Neural cell (in vitro differentiated cells): ENCODE results near the gene ZNF878. TPM values are rescaled to one million over a fixed set of nuclear protein-coding genes. Genes with fewer than 3 reads are reported as not detected.

Experiments used
- H2AFZ ChIP-seq: fragments of 200-600, 300-800 bp; sonication (generic), shearing (Covaris generic); 2 replicates; pipeline ENCODE4 v1.6.0; 2014; ENCODE audit warnings: low read depth, mild to moderate bottlenecking, antibody characterized with exemption, low read length, moderate library complexity
- H3F3A ChIP-seq: fragments of 200-600 bp; shearing (Covaris generic); 2 replicates; pipeline ENCODE4 v1.6.1; 2016; ENCODE audit warnings: mild to moderate bottlenecking, moderate library complexity, mixed read lengths, antibody characterized with exemption, low read length; ENCODE audit not compliant: insufficient read depth, poor library complexity, severe bottlenecking
- H3K27ac ChIP-seq: fragments of 200-600, 300-800 bp; sonication (generic), shearing (Covaris generic); 2 replicates; pipeline ENCODE4 v1.5.1; 2014; ENCODE audit warnings: mild to moderate bottlenecking, low read length, moderate library complexity
- H3K27me3 ChIP-seq: fragments of 300-800, 200-600 bp; sonication (generic), shearing (Covaris generic); 2 replicates; pipeline ENCODE4 v1.6.0; 2014; ENCODE audit warnings: mild to moderate bottlenecking, low read depth, low read length, moderate library complexity; ENCODE audit not compliant: insufficient read depth
- H3K36me3 ChIP-seq: fragments of 300-800, 200-600 bp; sonication (generic), shearing (Covaris generic); 2 replicates; pipeline ENCODE4 v1.5.1; 2014; ENCODE audit warnings: mild to moderate bottlenecking, antibody characterized with exemption, low read length, moderate library complexity; ENCODE audit not compliant: insufficient read depth
- H3K4me2 ChIP-seq: fragments of 300-800, 200-600 bp; sonication (generic), shearing (Covaris generic); 2 replicates; pipeline ENCODE4 v1.6.0; 2014; ENCODE audit warnings: mild to moderate bottlenecking, low read length
- H3K4me3 ChIP-seq: fragments of 300-800, 200-600 bp; sonication (generic), shearing (Covaris generic); 2 replicates; pipeline ENCODE4 v1.5.1; 2014; ENCODE audit warnings: mild to moderate bottlenecking, low read length, moderate library complexity
- H3K79me2 ChIP-seq: fragments of 200-600 bp; shearing (Covaris generic); replicated peaks from 2 replicates; pipeline ENCODE4 v1.6.0; 2014; ENCODE audit warnings: mild to moderate bottlenecking, low read length, moderate library complexity; ENCODE audit not compliant: insufficient read depth
- H3K9ac ChIP-seq: fragments of 300-800, 200-600 bp; sonication (generic), shearing (Covaris generic); 2 replicates; pipeline ENCODE4 v1.6.1; 2016; ENCODE audit warnings: mild to moderate bottlenecking, low read length, mixed read lengths
- H3K9me2 ChIP-seq: fragments of 200-600 bp; shearing (Covaris generic); 2 replicates; pipeline ENCODE4 v1.6.1; 2016; ENCODE audit warnings: mild to moderate bottlenecking, low read length, mixed read lengths; ENCODE audit not compliant: insufficient read depth
- H3K9me3 ChIP-seq: fragments of 200-600, 300-800 bp; sonication (generic), shearing (Covaris generic); 2 replicates; pipeline ENCODE4 v1.6.1; 2016; ENCODE audit warnings: mild to moderate bottlenecking, mixed run types, low read length, moderate library complexity, mixed read lengths
- H4K20me1 ChIP-seq: fragments of 200-600 bp; shearing (Covaris generic); 2 replicates; pipeline ENCODE4 v1.6.1; 2016; ENCODE audit warnings: mild to moderate bottlenecking, mixed run types; ENCODE audit not compliant: insufficient read depth
- CTCF ChIP-seq: fragments of 450-650 bp; IDR thresholded peaks from 2 replicates; pipeline ENCODE4 v1.5.1; 2014; ENCODE audit warnings: antibody characterized with exemption, mild to moderate bottlenecking, moderate library complexity; ENCODE audit not compliant: poor library complexity, severe bottlenecking
- EP300 ChIP-seq: fragments of 450-650 bp; conservative IDR thresholded peaks from 2 replicates; pipeline ENCODE4 v1.6.1; 2014; ENCODE audit warnings: antibody characterized with exemption, mild to moderate bottlenecking, moderate library complexity; ENCODE audit not compliant: poor library complexity, severe bottlenecking
- EZH2 ChIP-seq: fragments of 200-600, 300-800 bp; shearing (Covaris generic), sonication (generic); IDR thresholded peaks from 2 replicates; pipeline ENCODE4 v1.6.1; 2014; ENCODE audit warnings: antibody characterized with exemption, low read length, borderline replicate concordance, mild to moderate bottlenecking; ENCODE audit not compliant: insufficient read depth, poor library complexity, severe bottlenecking
- MXI1 ChIP-seq: fragments of 450-650 bp; conservative IDR thresholded peaks from 2 replicates; pipeline ENCODE4 v1.6.1; 2014; ENCODE audit warnings: antibody characterized with exemption, mild to moderate bottlenecking; ENCODE audit not compliant: poor library complexity, severe bottlenecking
- POLR2AphosphoS5 ChIP-seq: IDR thresholded peaks from 2 replicates; pipeline ENCODE4 v1.6.1; 2012
- RAD21 ChIP-seq: fragments of 450-650 bp; conservative IDR thresholded peaks from 2 replicates; pipeline ENCODE4 v1.6.1; 2014; ENCODE audit warnings: antibody characterized with exemption, mild to moderate bottlenecking, moderate library complexity
- SMC3 ChIP-seq: fragments of 450-650 bp; conservative IDR thresholded peaks from 2 replicates; pipeline ENCODE4 v1.6.1; 2014; ENCODE audit warnings: antibody characterized with exemption, mild to moderate bottlenecking, moderate library complexity; ENCODE audit not compliant: poor library complexity
- TAF1 ChIP-seq: IDR thresholded peaks from 2 replicates; pipeline ENCODE4 v1.6.1; 2012; ENCODE audit warnings: low read depth
- polyA plus RNA-seq: library from polyadenylated mRNA; depleted of rRNA; stranded (reverse); fragments of >200 nt; gene quantifications from 2 replicates; pipeline ENCODE4 v1.2.3, GENCODE V29; 2014
- TF ChIP-seq, protein P1 (sequence below): IDR thresholded peaks from 2 replicates; pipeline ENCODE4 v1.6.1; 2012; ENCODE audit warnings: borderline replicate concordance

The ZNF878 gene
- polyA plus RNA-seq, 1 donor from 2014 or later: 0.21 TPM

DNA sequence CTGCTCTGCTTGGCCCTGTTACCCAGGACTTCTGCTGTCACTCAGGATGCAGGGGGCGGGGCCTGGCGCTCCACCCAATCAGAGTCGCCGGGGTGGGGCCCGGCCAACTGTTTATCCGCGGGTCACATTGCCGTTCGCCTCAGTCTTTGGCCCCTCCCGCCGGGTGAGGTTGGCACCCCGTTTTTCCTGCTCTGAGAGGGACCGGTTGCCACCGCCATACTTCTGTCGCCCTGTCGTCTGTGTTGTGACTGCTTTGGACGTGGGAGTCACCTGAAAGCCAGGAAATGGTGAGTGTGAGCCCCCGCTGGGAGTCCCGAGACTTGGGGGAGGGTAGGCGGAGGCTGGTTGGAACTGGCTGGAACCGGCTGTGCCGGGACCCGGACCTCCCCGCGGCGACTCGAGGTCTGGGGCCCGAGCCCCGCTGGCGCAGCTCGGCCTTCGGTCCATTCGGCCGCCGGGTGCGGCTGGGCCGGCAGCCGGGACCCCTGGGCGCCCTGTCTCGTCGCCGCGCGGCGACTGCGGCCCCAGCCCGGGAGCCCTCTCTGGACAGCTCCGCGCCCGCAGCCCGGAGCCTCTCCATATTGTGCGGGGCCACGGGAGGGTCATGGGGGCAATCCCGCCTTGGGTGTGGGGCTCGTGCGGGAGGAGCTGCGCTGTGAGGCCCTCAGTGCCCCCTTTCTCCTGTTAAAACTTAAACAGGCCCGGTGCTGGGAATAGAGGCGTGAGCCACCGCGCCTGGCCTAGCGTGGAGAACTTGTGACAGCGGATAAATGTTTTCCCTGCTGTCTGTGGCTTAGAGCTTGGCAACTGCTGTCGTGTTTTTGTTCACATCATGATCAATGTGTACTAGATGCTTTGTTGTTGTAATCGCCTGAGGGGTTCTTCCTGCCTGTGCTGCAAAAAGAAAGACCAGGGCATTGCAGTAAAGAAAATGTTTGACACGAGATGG is 12.1 kb upstream of the ZNF878 start, which contains the start of gene ZNF844:
ZNF844 (plus strand) TSS at position 142 of the 949 bp plus-strand sequence; CDS start at position 285, 143 bp downstream.
- H3F3A ChIP-seq: no peaks in the 10 kb centered on the region
- TF ChIP-seq, protein P1, sequence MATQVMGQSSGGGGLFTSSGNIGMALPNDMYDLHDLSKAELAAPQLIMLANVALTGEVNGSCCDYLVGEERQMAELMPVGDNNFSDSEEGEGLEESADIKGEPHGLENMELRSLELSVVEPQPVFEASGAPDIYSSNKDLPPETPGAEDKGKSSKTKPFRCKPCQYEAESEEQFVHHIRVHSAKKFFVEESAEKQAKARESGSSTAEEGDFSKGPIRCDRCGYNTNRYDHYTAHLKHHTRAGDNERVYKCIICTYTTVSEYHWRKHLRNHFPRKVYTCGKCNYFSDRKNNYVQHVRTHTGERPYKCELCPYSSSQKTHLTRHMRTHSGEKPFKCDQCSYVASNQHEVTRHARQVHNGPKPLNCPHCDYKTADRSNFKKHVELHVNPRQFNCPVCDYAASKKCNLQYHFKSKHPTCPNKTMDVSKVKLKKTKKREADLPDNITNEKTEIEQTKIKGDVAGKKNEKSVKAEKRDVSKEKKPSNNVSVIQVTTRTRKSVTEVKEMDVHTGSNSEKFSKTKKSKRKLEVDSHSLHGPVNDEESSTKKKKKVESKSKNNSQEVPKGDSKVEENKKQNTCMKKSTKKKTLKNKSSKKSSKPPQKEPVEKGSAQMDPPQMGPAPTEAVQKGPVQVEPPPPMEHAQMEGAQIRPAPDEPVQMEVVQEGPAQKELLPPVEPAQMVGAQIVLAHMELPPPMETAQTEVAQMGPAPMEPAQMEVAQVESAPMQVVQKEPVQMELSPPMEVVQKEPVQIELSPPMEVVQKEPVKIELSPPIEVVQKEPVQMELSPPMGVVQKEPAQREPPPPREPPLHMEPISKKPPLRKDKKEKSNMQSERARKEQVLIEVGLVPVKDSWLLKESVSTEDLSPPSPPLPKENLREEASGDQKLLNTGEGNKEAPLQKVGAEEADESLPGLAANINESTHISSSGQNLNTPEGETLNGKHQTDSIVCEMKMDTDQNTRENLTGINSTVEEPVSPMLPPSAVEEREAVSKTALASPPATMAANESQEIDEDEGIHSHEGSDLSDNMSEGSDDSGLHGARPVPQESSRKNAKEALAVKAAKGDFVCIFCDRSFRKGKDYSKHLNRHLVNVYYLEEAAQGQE: peak; percentile 48
- TF ChIP-seq CTCF (no peak), EP300 (peak; percentile 35), TAF1 (no peak), SMC3 (no peak), MXI1 (peak; percentile 55), EZH2 (no peak), POLR2AphosphoS5 (peak; percentile 80), RAD21 (no peak)
- no peaks in the 10 kb centered on the region for H3K27me3 ChIP-seq
- peak within 1 kb of the TSS; percentile 78 for H3K4me3 ChIP-seq
- H3K79me2 ChIP-seq: peaks cover 24% of the 10 kb centered on the region
- peak within 1 kb of the TSS; percentile 30 for H3K4me2 ChIP-seq
- no peaks in the 10 kb centered on the region for H3K9me3 ChIP-seq
- H3K36me3 ChIP-seq: peaks cover 3% of the 10 kb centered on the region
- peak within 1 kb of the TSS; percentile 77 for H3K27ac ChIP-seq
- H2AFZ ChIP-seq: peak within 1 kb of the TSS; percentile 46
- no peaks in the 10 kb centered on the region for H4K20me1 ChIP-seq
- H3K9ac ChIP-seq: peak within 1 kb of the TSS; percentile 76
- no peaks in the 10 kb centered on the region for H3K9me2 ChIP-seq

DNA sequence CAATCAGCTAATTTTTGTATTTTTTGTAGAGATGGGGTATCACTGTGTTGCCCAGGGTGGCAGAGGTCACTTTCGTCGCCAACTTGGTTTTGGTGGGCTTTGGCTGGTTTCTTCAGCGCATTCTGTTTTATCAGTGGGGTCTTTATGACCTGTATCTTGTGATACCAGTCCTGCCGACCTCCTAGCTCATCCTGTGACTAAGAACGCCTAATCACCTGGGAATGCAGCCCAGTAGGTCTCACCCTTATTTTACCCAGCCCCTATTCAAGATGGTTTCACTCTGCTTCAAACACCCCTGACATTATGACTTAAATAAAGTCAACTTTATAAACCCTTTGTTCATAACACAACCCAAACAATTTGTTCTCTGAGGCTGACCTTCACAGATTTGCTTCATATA is 3.0 kb upstream of the ZNF878 start:
- no peak overlapping the region for H2AFZ ChIP-seq
- H3K9me2 ChIP-seq: no peaks in the 10 kb centered on the region
- H3K9me3 ChIP-seq: no peaks in the 10 kb centered on the region
- H3K79me2 ChIP-seq: no peaks in the 10 kb centered on the region
- no peaks in the 10 kb centered on the region for H4K20me1 ChIP-seq
- no peak overlapping the region for H3K4me2 ChIP-seq
- H3K36me3 ChIP-seq: no peaks in the 10 kb centered on the region
- no peaks in the 10 kb centered on the region for H3K27me3 ChIP-seq
- H3K4me3 ChIP-seq: no peak overlapping the region
- H3K9ac ChIP-seq: no peak overlapping the region
- H3K27ac ChIP-seq: no peak overlapping the region
- no peaks in the 10 kb centered on the region for H3F3A ChIP-seq
- no peak for TF ChIP-seq POLR2AphosphoS5
- TF ChIP-seq EZH2: no peak
- TF ChIP-seq, protein P1: no peak
- no peak for TF ChIP-seq CTCF
- TF ChIP-seq SMC3: no peak
- TF ChIP-seq MXI1: no peak
- no peak for TF ChIP-seq EP300
- no peak for TF ChIP-seq RAD21
- TF ChIP-seq TAF1: no peak
